PC-9 (cell line): Measurements from ENCODE around the gene SEC14L1.
A peak's percentile ranks its signal among the peaks of the same experiment; 100 is the strongest.

ENCODE experiments used
- CTCF ChIP-seq: fragments of 200-600 bp; sonication (generic); conservative IDR thresholded peaks from 2 replicates; pipeline ENCODE4 v1.6.1; 2017; ENCODE audit warnings: mixed run types, antibody characterized with exemption, mild to moderate bottlenecking, moderate library complexity
- EZH2 ChIP-seq: fragments of 200-600 bp; sonication (generic); IDR thresholded peaks from 2 replicates; pipeline ENCODE4 v1.8.0; 2017; ENCODE audit warnings: antibody characterized with exemption, low read depth

GRCh38 chr17:77254951-77255825 is 114.4 kb downstream of the SEC14L1 start:
- TF ChIP-seq EZH2 (no peak), CTCF (0 out of 2 replicates have a peak, but pooled peaks have one; percentile 3)
